Activated T-cell treated with anti-CD3 and anti-CD28 coated beads, Interleukin-2, amount 50 U/mL, for 24 hours (primary cell): ENCODE data around the gene ATP5F1E.
A peak's percentile ranks its signal among the peaks of the same experiment; 100 is the strongest.

Experiments used
- DNase-seq: peaks from one replicate; pipeline ENCODE4 v3.0.0-alpha.2; 2020
- H3K27ac Mint-ChIP-seq: 2 replicates; pipeline ENCODE4 v1.8.0; 2020; ENCODE audit warnings: mild to moderate bottlenecking, mixed read lengths
- H3K27me3 Mint-ChIP-seq: 2 replicates; pipeline ENCODE4 v1.8.0; 2020; ENCODE audit warnings: mixed read lengths
- H3K36me3 Mint-ChIP-seq: 2 replicates; pipeline ENCODE4 v1.8.0; 2020; ENCODE audit warnings: low read depth, mixed read lengths
- H3K4me1 Mint-ChIP-seq: 2 replicates; pipeline ENCODE4 v1.8.0; 2020; ENCODE audit warnings: low read depth, mixed read lengths
- H3K4me3 Mint-ChIP-seq: 2 replicates; pipeline ENCODE4 v1.8.0; 2020; ENCODE audit warnings: mild to moderate bottlenecking, moderate library complexity, mixed read lengths
- H3K9me3 Mint-ChIP-seq: 2 replicates; pipeline ENCODE4 v1.8.0; 2020; ENCODE audit warnings: mixed read lengths

ATP5F1E gene

DNA sequence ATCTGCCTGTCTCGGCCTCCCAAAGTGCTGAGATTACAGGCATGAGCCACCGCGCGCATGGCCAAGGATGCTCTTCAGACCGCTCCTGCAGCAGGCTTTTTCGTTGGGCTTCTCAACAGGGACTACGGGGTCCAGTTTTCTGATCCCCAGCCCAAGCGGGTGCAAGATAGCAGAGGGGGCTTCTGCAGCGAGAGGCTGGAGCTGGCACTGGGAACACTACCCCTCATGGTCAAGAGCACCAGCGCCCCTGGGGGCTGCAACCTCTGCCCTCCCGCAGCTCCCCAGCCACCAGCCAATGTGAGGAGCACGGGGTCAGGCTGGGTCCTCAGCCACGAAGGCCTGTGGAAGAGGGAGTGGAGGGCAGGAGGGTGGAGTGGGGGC, 31.1 kb downstream of the ATP5F1E start:
- Mint-ChIP-seq H3K4me3 (no peak overlapping the region), H3K36me3 (peaks cover 50% of the 10 kb centered on the region), H3K9me3 (no peaks in the 10 kb centered on the region), H3K27ac (no peak overlapping the region), H3K4me1 (peaks cover 30% of the 10 kb centered on the region), H3K27me3 (no peaks in the 10 kb centered on the region)
- no peak for DNase-seq

DNA sequence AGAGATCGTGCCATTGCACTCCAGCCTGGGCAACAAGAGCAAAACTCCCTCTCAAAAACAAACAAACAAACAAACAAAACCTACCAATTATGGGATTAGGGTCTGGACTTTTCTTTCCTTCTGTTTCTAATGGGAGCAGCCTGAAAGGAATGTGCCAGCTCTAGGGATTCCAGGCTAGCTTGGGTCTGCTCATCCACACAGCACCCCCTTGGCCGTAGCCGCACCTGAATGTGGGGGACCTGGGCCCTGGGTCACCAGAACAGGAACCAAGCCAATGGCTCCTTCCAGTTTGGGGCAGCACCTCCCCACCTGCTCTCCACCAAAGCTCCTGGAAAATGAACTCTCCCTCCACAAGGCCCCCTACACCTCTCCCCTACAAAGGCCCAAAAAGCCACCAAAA, 31.8 kb downstream of the ATP5F1E start:
- Mint-ChIP-seq H3K4me1 (peaks cover 23% of the 10 kb centered on the region), H3K36me3 (peaks cover 57% of the 10 kb centered on the region), H3K9me3 (no peaks in the 10 kb centered on the region), H3K27ac (no peak overlapping the region), H3K27me3 (no peaks in the 10 kb centered on the region), H3K4me3 (no peak overlapping the region)
- DNase-seq = no peak

DNA sequence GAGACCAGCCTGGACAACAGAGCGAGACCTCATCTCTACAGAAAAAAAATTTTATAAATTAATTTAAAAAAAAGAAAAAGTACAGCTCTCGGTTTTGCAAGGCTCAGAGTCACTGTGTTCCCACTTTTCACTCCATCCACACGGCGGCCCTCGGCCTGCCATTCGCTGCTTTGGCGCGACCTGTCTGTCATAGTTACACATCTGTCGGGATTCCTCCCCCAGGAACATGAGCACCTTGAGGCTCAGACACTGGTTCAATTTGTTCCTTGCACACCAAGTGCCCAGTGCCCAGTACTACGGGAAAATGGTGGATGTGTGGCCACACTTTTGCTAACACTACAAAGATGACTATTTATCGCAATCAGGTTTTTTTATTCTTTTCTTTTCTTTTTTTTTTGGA, 33.5 kb downstream of the ATP5F1E start:
- H3K27me3 Mint-ChIP-seq = no peaks in the 10 kb centered on the region
- H3K4me1 Mint-ChIP-seq = peaks cover 6% of the 10 kb centered on the region
- H3K36me3 Mint-ChIP-seq = peaks cover 69% of the 10 kb centered on the region

DNA sequence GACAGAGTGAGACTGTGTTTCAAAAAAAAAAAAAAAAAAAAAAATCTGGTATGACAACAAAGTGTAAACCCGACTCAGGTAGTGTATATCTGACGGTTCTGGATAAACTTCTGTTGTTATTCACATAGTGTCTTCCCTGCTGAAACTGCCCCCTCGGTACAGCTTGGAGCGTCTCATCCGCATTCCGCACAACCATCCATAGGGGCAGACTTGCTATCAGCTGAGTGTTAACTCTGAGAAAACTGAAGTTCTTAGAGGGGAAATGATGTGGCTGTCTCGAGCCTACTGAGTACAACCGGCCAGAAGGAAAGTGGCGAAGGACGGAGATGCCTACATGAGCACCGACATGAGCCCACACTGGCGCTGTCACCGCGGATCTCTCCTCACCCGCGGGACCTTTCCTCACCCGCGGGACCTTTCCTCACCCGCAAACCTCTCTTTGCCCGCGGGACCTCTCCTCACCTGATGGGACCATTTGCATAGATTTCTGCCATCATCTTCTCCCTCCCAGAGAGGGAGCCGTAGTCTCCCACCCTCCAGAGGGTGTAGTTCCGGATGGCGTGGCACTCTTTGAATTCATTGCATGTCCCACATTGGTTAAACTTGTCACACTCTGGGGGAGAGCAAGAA, 34.9 kb downstream of the ATP5F1E start:
- Mint-ChIP-seq H3K9me3 (no peaks in the 10 kb centered on the region), H3K27me3 (no peaks in the 10 kb centered on the region), H3K4me3 (no peak overlapping the region), H3K36me3 (peaks cover 78% of the 10 kb centered on the region), H3K27ac (peak overlapping the region; percentile 49), H3K4me1 (no peaks in the 10 kb centered on the region)
- no peak for DNase-seq

More for the DNA sequence above, 33.5 kb downstream of the ATP5F1E start:
- no peak overlapping the region for H3K27ac Mint-ChIP-seq
- DNase-seq = no peak
- no peak overlapping the region for H3K4me3 Mint-ChIP-seq
- no peaks in the 10 kb centered on the region for H3K9me3 Mint-ChIP-seq

DNA sequence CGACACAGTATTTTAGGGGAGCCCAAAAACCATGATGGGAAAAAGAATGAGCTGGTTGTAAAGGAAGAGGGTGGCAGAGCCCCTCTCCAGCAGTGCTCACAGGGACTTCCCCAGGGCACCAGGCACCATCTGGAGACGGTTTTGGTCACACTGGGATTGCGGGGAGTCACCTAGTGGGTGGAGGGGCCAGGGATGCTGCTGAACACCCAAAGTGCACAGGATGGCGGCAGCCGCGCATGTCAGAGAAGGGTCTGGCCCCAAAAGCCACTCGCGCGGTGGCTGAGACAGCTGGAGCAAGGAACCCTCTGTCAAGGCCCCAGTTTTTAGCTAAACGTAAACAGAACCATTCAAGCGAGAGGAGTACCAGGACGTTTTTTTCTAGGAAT, 35.9 kb downstream of the ATP5F1E start:
- Mint-ChIP-seq H3K27me3 (no peaks in the 10 kb centered on the region), H3K27ac (peak overlapping the region; percentile 79), H3K9me3 (no peaks in the 10 kb centered on the region), H3K36me3 (peaks cover 84% of the 10 kb centered on the region), H3K4me3 (no peak overlapping the region), H3K4me1 (peaks cover 2% of the 10 kb centered on the region)
- DNase-seq = no peak

DNA sequence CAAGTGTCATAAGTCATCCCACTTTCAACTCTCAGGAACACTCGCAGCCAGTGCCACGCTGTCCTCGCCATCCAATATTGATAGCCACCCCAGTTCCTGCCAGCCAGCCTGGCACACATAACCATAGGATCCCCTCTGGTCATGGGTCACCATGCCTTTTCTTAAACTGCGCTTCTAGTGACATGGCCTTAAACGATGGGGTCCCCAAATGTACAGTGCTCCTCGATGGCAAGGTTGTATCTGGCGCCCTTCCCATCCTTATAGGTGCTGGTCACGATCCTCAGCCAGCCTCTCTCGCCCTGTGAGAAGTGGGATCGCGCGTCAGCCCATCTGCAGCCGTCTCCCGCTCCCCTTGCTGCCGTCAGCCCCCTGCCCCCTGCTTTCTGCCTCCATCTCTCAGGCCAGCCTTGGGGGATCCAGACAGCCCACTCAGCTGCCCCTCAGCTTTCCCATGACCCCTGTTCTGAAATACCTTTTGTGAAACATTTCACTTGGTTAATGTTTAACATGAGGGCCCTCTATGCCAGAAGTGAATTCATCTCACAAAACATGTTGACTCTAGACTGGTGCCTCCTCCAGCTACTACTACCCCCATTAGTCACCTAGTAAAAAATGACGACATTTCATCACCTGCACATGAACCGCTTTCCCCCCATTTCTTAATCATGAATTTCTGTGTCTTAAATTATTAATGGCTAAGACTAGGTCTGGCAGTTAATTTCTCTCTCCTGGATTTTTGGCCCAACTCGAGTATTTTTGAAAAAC, 36.5 kb downstream of the ATP5F1E start:
- Mint-ChIP-seq H3K4me3 (no peak overlapping the region), H3K4me1 (peaks cover 2% of the 10 kb centered on the region), H3K27ac (peak overlapping the region; percentile 79)

DNA sequence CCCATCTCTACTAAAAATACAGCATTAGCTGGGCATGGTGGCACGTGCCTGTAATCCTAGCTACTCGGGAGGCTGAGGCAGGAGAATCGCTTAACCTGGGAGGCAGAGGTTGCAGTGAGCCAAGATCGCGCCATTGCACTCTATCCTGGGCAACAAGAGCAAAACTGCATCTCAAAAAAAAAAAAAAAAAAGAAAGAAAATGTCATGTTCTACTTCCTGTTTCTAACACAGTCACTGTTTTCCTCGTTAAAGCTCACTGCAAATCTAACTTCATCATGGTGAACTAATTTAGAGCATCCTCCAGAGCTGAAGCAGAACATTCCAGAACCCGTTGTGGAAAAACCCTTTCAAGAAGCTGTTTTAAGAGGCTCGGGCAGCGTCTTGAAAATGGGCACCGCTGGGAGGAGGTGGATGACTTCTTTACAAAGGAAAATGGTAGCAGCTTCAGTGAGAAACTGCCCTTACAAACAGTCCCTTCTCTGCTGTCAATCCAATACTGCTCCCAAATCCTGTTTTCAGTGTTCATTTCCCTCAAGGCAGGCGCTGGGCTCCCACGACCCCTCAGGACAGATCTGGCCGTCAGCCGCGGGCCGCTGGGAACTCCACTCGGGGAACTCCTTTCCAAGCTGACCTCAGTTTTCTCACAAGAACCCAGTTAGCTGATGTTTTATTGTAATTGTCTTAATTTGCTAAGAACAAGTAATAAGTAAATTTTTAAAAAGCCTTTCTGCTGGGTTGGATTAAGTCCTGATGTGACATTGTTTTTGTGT, 37.6 kb downstream of the ATP5F1E start:
- no peak for DNase-seq
- Mint-ChIP-seq H3K36me3 (peaks cover 91% of the 10 kb centered on the region), H3K27me3 (no peaks in the 10 kb centered on the region), H3K4me3 (no peak overlapping the region), H3K9me3 (no peaks in the 10 kb centered on the region), H3K4me1 (peaks cover 2% of the 10 kb centered on the region), H3K27ac (peak overlapping the region; percentile 61)

More for the DNA sequence above, 36.5 kb downstream of the ATP5F1E start:
- no peak for DNase-seq
- Mint-ChIP-seq H3K9me3 (no peaks in the 10 kb centered on the region), H3K27me3 (no peaks in the 10 kb centered on the region), H3K36me3 (peaks cover 86% of the 10 kb centered on the region)

DNA sequence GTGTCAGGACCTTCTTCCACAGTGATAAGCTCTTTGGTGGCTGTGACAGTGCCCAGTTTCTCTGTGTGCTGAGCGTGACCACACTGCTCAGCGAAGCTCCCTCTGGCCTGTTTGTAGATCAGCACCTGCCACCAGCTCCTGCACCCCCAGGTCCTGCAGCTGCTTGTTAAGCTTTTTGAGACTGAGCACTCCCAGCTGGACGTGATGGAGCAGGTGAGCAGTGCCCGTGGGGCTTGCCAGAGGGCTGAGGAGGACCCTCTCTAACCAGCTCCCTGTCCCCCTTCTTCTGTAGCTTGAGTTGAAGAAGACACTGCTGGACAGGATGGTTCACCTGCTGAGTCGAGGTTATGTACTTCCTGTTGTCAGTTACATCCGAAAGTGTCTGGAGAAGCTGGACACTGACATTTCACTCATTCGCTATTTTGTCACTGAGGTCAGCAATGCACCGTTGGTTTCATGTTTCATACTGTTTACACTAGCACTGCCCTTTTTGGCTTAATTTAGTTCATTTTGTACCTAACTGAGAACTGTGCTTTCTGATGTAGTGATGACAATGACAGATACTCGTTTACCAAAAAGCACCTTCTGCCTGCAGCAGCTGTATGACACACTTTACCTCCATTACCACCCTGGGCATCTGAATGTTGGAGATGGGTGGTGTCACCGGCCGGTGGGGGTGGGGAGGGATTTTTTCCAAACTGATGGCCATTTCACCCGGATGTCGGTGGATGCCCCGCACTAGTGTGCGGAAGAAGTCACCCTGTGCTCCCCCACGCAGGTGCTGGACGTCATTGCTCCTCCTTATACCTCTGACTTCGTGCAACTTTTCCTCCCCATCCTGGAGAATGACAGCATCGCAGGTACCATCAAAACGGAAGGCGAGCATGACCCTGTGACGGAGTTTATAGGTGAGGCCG, 38.5 kb downstream of the ATP5F1E start:
- Mint-ChIP-seq H3K4me3 (no peak overlapping the region), H3K9me3 (no peaks in the 10 kb centered on the region), H3K4me1 (peaks cover 2% of the 10 kb centered on the region), H3K27ac (peak overlapping the region; percentile 37), H3K36me3 (peaks cover 95% of the 10 kb centered on the region), H3K27me3 (no peaks in the 10 kb centered on the region)
- no peak for DNase-seq

DNA sequence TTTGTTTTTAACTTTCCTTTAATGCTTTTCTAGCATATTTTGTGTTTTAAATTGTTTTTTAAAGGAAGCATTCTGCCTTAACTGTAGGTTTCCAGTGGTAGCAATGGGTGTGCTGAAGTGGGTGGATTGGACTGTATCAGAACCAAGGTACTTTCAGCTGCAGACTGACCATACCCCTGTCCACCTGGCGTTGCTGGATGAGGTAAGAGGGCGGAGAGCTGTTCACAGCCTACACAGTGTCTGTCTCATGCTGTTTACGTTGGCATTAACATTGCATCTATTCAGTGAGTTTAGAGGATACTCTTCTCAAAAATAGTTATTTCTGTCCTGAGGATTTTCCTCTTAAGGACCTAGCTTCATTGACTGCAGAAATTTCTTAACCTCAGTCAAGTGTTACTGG, 39.2 kb downstream of the ATP5F1E start:
- no peak overlapping the region for H3K4me3 Mint-ChIP-seq

DNA sequence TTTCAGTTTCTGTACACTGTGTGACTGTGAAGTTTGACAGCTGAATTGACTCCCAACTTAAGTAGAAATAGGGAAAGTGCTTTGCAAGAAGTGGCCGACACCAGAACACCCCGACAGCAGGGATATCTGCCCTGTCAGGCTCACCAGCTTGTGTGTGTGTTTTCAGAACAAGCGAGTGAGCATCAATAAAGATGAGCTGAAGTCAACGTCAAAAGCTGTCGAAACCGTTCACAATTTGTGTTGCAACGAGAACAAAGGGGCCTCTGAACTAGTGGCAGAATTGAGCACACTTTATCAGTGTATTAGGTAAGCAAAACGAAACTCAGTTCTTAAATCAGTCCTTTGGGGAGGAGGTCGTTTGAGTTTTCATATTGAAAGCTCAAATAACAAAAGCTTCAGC, 40.4 kb downstream of the ATP5F1E start:
- Mint-ChIP-seq H3K27me3 (no peaks in the 10 kb centered on the region), H3K4me3 (no peak overlapping the region), H3K4me1 (peaks cover 10% of the 10 kb centered on the region), H3K9me3 (no peaks in the 10 kb centered on the region), H3K36me3 (peaks cover 98% of the 10 kb centered on the region), H3K27ac (peak overlapping the region; percentile 10)
- no peak for DNase-seq

More for the DNA sequence above, 39.2 kb downstream of the ATP5F1E start:
- no peak for DNase-seq
- no peaks in the 10 kb centered on the region for H3K9me3 Mint-ChIP-seq
- H3K27me3 Mint-ChIP-seq = no peaks in the 10 kb centered on the region
- peaks cover 2% of the 10 kb centered on the region for H3K4me1 Mint-ChIP-seq
- H3K27ac Mint-ChIP-seq = no peak overlapping the region
- H3K36me3 Mint-ChIP-seq = peaks cover 98% of the 10 kb centered on the region

DNA sequence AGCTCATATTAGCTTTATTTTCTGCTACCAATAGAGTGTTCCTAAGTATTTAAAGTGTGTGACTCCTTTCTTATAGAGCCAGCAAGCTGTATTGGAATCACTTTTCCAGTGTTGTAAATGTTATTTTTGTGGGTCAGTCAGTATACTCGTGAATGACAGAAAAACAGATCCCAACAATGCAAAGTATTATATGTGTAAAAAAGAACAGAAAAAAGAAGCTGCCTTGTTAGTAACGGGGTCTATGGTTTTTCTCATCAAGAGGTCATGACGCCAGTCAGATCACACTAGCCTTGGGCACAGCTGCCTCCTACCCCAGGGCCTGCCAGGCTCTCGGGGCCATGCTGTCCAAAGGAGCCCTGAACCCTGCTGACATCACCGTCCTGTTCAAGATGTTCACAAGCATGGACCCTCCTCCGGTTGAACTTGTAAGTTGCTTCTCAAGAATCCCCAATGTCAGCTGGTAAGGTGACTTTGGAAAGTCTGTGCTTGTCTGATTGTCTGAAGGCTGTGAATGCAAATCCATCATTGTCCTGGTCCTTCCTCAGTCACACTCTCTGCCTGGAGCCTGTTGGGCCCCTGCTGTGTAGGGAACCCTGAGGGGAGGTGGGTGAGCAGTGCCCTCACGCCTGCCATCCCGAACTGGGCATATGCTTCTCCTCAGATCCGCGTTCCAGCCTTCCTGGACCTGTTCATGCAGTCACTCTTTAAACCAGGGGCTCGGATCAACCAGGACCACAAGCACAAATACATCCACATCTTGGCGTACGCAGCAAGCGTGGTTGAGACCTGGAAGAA, 41.3 kb downstream of the ATP5F1E start:
- Mint-ChIP-seq H3K27me3 (no peaks in the 10 kb centered on the region), H3K4me3 (no peak overlapping the region), H3K36me3 (peaks cover 98% of the 10 kb centered on the region), H3K4me1 (peaks cover 18% of the 10 kb centered on the region), H3K9me3 (no peaks in the 10 kb centered on the region), H3K27ac (no peak overlapping the region)
- DNase-seq = no peak

DNA sequence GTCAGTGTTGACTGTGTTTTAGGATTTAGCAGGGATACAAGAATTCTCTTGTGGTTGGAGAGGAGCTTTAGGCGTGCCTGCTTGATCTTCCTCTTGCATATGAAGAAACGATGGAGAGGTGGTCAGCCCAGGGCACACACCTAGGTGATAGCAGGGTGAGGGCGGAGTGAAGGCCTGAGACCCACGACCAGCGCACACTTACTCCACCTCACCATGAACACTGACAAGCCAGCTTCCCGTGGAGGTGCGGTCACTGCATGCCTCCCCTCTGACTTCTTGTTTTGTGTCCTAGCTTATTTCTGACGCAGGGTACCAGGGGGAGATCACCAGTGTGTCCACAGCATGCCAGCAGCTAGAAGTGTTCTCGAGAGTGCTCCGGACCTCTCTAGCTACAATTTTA, 42.9 kb downstream of the ATP5F1E start:
- DNase-seq = no peak
- peaks cover 94% of the 10 kb centered on the region for H3K36me3 Mint-ChIP-seq
- H3K27me3 Mint-ChIP-seq = no peaks in the 10 kb centered on the region
- no peak overlapping the region for H3K4me3 Mint-ChIP-seq
- no peaks in the 10 kb centered on the region for H3K9me3 Mint-ChIP-seq
- H3K4me1 Mint-ChIP-seq = peaks cover 33% of the 10 kb centered on the region
- peak overlapping the region; percentile 42 for H3K27ac Mint-ChIP-seq

DNA sequence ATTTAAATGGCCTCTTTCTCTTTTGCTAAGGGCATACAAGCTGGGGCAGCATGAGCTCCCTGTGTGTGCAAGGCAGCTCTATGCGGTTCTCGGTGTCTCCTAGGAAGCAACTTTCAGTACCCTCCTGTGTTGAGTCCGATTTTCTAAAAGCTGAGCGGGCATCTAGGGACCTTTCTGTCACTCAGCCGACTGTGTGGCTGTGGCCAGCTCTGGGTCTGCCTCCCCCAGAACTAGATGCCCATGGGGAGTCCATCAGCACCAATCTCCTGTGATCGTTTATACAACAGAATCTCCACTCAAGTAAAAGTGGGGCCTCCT, 43.6 kb downstream of the ATP5F1E start:
- H3K9me3 Mint-ChIP-seq = no peaks in the 10 kb centered on the region
- no peak for DNase-seq
- H3K4me1 Mint-ChIP-seq = peaks cover 40% of the 10 kb centered on the region
- H3K36me3 Mint-ChIP-seq = peaks cover 94% of the 10 kb centered on the region
- H3K27ac Mint-ChIP-seq = no peak overlapping the region
- H3K4me3 Mint-ChIP-seq = no peak overlapping the region
- H3K27me3 Mint-ChIP-seq = no peaks in the 10 kb centered on the region
